Measurements from ENCODE around the gene ATP5F1D. TPM values are rescaled to one million over a fixed set of nuclear protein-coding genes. Genes with fewer than 3 reads are reported as not detected.

Gene ATP5F1D
- total and polyA plus RNA-seq, 2 experiments from 2014 or later = 139 to 396 TPM

DNA sequence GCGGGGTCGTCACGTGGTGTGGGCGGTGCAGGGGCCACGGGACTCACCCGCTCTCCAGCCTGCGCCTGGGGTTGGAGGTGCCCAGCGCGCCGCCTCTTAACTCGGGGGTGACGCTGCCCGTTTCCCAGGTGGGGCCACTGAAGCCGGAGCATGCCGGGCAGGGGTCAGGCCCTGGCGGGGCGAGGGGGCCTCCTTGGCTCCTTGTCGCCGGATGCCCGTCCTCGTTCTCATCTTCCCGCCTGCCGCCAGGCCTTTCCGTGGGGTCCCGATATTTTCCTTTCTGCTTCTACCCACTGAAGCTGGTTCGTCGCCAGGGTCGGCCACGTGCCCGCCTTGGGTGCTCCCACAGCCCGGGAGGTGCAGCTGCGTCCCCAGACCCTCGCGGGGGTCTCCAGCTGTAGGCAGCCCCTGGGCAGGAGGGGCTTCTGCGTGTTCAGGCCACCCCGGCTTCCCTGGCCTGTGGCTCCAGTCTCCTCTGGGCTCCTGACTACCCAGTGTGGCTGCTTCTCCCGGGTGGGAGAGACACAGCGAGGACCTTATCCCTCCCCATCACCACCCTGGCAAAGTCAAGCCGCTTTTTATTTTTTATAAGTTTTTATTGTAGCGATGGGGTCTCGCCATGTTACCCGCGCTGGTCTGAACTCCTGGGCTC, 34.6 kb downstream of the ATP5F1D start (continued):
- TF ChIP-seq, protein P1, sequence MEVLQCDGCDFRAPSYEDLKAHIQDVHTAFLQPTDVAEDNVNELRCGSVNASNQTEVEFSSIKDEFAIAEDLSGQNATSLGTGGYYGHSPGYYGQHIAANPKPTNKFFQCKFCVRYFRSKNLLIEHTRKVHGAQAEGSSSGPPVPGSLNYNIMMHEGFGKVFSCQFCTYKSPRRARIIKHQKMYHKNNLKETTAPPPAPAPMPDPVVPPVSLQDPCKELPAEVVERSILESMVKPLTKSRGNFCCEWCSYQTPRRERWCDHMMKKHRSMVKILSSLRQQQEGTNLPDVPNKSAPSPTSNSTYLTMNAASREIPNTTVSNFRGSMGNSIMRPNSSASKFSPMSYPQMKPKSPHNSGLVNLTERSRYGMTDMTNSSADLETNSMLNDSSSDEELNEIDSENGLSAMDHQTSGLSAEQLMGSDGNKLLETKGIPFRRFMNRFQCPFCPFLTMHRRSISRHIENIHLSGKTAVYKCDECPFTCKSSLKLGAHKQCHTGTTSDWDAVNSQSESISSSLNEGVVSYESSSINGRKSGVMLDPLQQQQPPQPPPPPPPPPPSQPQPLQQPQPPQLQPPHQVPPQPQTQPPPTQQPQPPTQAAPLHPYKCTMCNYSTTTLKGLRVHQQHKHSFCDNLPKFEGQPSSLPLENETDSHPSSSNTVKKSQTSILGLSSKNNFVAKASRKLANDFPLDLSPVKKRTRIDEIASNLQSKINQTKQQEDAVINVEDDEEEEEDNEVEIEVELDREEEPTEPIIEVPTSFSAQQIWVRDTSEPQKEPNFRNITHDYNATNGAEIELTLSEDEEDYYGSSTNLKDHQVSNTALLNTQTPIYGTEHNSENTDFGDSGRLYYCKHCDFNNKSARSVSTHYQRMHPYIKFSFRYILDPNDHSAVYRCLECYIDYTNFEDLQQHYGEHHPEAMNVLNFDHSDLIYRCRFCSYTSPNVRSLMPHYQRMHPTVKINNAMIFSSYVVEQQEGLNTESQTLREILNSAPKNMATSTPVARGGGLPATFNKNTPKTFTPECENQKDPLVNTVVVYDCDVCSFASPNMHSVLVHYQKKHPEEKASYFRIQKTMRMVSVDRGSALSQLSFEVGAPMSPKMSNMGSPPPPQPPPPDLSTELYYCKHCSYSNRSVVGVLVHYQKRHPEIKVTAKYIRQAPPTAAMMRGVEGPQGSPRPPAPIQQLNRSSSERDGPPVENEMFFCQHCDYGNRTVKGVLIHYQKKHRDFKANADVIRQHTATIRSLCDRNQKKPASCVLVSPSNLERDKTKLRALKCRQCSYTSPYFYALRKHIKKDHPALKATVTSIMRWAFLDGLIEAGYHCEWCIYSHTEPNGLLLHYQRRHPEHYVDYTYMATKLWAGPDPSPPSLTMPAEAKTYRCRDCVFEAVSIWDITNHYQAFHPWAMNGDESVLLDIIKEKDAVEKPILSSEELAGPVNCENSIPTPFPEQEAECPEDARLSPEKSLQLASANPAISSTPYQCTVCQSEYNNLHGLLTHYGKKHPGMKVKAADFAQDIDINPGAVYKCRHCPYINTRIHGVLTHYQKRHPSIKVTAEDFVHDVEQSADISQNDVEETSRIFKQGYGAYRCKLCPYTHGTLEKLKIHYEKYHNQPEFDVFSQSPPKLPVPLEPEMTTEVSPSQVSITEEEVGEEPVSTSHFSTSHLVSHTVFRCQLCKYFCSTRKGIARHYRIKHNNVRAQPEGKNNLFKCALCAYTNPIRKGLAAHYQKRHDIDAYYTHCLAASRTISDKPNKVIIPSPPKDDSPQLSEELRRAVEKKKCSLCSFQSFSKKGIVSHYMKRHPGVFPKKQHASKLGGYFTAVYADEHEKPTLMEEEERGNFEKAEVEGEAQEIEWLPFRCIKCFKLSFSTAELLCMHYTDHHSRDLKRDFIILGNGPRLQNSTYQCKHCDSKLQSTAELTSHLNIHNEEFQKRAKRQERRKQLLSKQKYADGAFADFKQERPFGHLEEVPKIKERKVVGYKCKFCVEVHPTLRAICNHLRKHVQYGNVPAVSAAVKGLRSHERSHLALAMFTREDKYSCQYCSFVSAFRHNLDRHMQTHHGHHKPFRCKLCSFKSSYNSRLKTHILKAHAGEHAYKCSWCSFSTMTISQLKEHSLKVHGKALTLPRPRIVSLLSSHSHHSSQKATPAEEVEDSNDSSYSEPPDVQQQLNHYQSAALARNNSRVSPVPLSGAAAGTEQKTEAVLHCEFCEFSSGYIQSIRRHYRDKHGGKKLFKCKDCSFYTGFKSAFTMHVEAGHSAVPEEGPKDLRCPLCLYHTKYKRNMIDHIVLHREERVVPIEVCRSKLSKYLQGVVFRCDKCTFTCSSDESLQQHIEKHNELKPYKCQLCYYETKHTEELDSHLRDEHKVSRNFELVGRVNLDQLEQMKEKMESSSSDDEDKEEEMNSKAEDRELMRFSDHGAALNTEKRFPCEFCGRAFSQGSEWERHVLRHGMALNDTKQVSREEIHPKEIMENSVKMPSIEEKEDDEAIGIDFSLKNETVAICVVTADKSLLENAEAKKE (CRISPR knock-in tag; IDR thresholded peaks at IDR 0.05) = no peak

DNA sequence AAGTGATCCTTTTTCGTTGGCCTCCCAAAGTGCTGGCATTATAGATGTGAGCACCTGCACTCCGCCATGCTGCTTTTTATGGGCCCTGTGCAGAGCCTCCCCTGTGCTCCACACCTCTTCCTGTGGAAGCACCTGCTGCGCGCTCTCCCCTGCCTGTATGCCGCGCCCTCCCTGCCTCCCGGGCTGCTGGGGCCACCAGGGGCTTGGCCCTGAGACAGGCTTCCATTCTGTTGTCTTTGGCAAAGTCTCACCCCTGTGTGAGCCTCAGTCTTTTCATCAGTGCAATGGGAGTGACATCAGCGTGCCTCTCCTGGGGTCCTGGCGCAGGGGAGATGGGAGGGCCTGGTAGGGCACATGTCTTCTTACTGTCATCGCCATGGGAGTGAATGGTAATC, 35.1 kb downstream of the ATP5F1D start:
- Mint-ChIP-seq H3K36me3 (ENCODE audit: low read depth) (peaks cover 43% of the 10 kb centered on the region), H3K4me3 (peak overlapping the region; percentile 77), H3K27ac (no peak overlapping the region), H3K4me1 (peaks cover 38% of the 10 kb centered on the region), H3K9me3 (no peaks in the 10 kb centered on the region; the same call in 2 of the 3 replicates), H3K27me3 (ENCODE audit: insufficient read depth, low read depth, poor library complexity) (peaks cover 35% of the 10 kb centered on the region)
- DNase-seq (ENCODE audit: low spot score) (no peak), ATAC-seq (no peak)
- peaks cover 17% of the 10 kb centered on the region for H3K36me3 ChIP-seq (ENCODE audit: insufficient read depth)
- peak overlapping the region; percentile 97 for H3K4me2 ChIP-seq
- peaks cover 19% of the 10 kb centered on the region for H4K20me1 ChIP-seq (replicated peaks; ENCODE audit: insufficient read depth)
- TF ChIP-seq JUNB (IDR thresholded peaks at IDR 0.05; ENCODE audit: unreplicated experiment) = no peak
- TF ChIP-seq, protein P2, sequence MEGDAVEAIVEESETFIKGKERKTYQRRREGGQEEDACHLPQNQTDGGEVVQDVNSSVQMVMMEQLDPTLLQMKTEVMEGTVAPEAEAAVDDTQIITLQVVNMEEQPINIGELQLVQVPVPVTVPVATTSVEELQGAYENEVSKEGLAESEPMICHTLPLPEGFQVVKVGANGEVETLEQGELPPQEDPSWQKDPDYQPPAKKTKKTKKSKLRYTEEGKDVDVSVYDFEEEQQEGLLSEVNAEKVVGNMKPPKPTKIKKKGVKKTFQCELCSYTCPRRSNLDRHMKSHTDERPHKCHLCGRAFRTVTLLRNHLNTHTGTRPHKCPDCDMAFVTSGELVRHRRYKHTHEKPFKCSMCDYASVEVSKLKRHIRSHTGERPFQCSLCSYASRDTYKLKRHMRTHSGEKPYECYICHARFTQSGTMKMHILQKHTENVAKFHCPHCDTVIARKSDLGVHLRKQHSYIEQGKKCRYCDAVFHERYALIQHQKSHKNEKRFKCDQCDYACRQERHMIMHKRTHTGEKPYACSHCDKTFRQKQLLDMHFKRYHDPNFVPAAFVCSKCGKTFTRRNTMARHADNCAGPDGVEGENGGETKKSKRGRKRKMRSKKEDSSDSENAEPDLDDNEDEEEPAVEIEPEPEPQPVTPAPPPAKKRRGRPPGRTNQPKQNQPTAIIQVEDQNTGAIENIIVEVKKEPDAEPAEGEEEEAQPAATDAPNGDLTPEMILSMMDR (conservative IDR thresholded peaks at IDR 0.05; ENCODE audit: low read depth in 2 of 2) = no peak
- no peak for TF ChIP-seq ZNF331 (CRISPR knock-in tag; IDR thresholded peaks at IDR 0.05; ENCODE audit: low read depth)
- no peak for TF ChIP-seq ZNF114 (CRISPR knock-in tag; IDR thresholded peaks at IDR 0.05)
- TF ChIP-seq EZH2 (IDR thresholded peaks at IDR 0.05; ENCODE audit: low read depth, unreplicated experiment) = no peak
- no peak for TF ChIP-seq POLR2AphosphoS5 (IDR thresholded peaks at IDR 0.05; ENCODE audit: low read depth)
- TF ChIP-seq, protein P3, sequence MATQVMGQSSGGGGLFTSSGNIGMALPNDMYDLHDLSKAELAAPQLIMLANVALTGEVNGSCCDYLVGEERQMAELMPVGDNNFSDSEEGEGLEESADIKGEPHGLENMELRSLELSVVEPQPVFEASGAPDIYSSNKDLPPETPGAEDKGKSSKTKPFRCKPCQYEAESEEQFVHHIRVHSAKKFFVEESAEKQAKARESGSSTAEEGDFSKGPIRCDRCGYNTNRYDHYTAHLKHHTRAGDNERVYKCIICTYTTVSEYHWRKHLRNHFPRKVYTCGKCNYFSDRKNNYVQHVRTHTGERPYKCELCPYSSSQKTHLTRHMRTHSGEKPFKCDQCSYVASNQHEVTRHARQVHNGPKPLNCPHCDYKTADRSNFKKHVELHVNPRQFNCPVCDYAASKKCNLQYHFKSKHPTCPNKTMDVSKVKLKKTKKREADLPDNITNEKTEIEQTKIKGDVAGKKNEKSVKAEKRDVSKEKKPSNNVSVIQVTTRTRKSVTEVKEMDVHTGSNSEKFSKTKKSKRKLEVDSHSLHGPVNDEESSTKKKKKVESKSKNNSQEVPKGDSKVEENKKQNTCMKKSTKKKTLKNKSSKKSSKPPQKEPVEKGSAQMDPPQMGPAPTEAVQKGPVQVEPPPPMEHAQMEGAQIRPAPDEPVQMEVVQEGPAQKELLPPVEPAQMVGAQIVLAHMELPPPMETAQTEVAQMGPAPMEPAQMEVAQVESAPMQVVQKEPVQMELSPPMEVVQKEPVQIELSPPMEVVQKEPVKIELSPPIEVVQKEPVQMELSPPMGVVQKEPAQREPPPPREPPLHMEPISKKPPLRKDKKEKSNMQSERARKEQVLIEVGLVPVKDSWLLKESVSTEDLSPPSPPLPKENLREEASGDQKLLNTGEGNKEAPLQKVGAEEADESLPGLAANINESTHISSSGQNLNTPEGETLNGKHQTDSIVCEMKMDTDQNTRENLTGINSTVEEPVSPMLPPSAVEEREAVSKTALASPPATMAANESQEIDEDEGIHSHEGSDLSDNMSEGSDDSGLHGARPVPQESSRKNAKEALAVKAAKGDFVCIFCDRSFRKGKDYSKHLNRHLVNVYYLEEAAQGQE (IDR thresholded peaks at IDR 0.05; ENCODE audit: unreplicated experiment) = no peak
- H3F3A ChIP-seq (replicated peaks; ENCODE audit: low read depth) = peaks cover 50% of the 10 kb centered on the region
- no peak overlapping the region for H3K27ac ChIP-seq (ENCODE audit: low read depth)
- no peak overlapping the region for H2AFZ ChIP-seq
- peak overlapping the region; percentile 88 for H3K4me3 ChIP-seq
- H3K9me2 ChIP-seq (ENCODE audit: insufficient read depth) = no peaks in the 10 kb centered on the region
- peaks cover 15% of the 10 kb centered on the region for H3K4me1 ChIP-seq (ENCODE audit: insufficient read depth)
- no peaks in the 10 kb centered on the region for H3K27me3 ChIP-seq (ENCODE audit: insufficient read depth)
- H3K79me2 ChIP-seq (replicated peaks; ENCODE audit: insufficient read depth) = peaks cover 29% of the 10 kb centered on the region

Measured in GM23338 (cell line).